IMR-90 (cell line): ENCODE results near the gene UTP18. TPM values are rescaled to one million over a fixed set of nuclear protein-coding genes. Genes with fewer than 3 reads are reported as not detected.

Experiments used
- ATAC-seq: fragments of 200-7000 bp; cut with Tn5 transposase; 2 replicates; pipeline ENCODE4 v1.9.1; 2020; ENCODE audit warnings: low read depth, mild to moderate bottlenecking, moderate library complexity
- BruUV-seq: library from RNA; stranded (reverse); fragments of 400-500 nt; replicated peaks from 2 replicates; lab custom pipeline; 2021; lab: Mats Ljungman, UMichigan
- CTCF ChIA-PET: fragments of 300-600 bp; formaldehyde crosslinking; extraction: SDS; loops from one replicate; lab custom pipeline; 2021; ENCODE audit warnings: antibody characterized with exemption; lab: Yijun Ruan, JAX
- POLR2A ChIA-PET: fragments of 300-600 bp; sonication (Branson Sonifier 250); formaldehyde crosslinking; loops from one replicate; lab custom pipeline; 2022; ENCODE audit warnings: antibody characterized with exemption; ENCODE audit not compliant: unreplicated experiment; lab: Charles Lee
- DNase-seq: peaks from one replicate; pipeline ENCODE4 v3.0.0; 2013
- H2AFZ ChIP-seq: replicated peaks from 2 replicates; pipeline ENCODE3; 2013; ENCODE audit warnings: low read length, mild to moderate bottlenecking; ENCODE audit not compliant: poor library complexity
- H2AK5ac ChIP-seq: 2 replicates; pipeline ENCODE4 v1.6.1; 2013; ENCODE audit warnings: low read depth, low read length, inconsistent platforms
- H2AK9ac ChIP-seq: replicated peaks from 2 replicates; pipeline ENCODE3; 2013; ENCODE audit warnings: mild to moderate bottlenecking, low read depth, low read length, moderate library complexity; ENCODE audit not compliant: poor library complexity
- H2BK120ac ChIP-seq: 2 replicates; pipeline ENCODE4 v1.6.1; 2013; ENCODE audit warnings: low read depth, low read length, inconsistent platforms
- H2BK15ac ChIP-seq: 3 replicates; pipeline ENCODE4 v1.6.1; 2013; ENCODE audit warnings: low read depth, low read length, inconsistent platforms
- H2BK20ac ChIP-seq: 2 replicates; pipeline ENCODE4 v1.6.1; 2013; ENCODE audit warnings: low read depth, mild to moderate bottlenecking, inconsistent platforms, low read length, moderate library complexity
- H2BK5ac ChIP-seq: 2 replicates; pipeline ENCODE4 v1.6.1; 2013; ENCODE audit warnings: mild to moderate bottlenecking, low read depth, low read length, inconsistent platforms; ENCODE audit not compliant: poor library complexity, severe bottlenecking
- H3K14ac ChIP-seq: replicated peaks from 2 replicates; pipeline ENCODE4 v1.6.1; 2013; ENCODE audit warnings: low read depth, low read length, inconsistent platforms
- H3K18ac ChIP-seq: 2 replicates; pipeline ENCODE4 v1.6.1; 2013; ENCODE audit warnings: low read depth, low read length, control low read depth
- H3K23ac ChIP-seq: 2 replicates; pipeline ENCODE4 v1.6.1; 2013; ENCODE audit warnings: low read depth, low read length, inconsistent platforms
- H3K27ac ChIP-seq: 2 replicates; pipeline ENCODE4 v1.5.1; 2013; ENCODE audit warnings: mild to moderate bottlenecking, control low read depth, low read length; ENCODE audit not compliant: insufficient read depth
- H3K27me3 ChIP-seq: 2 replicates; pipeline ENCODE4 v1.6.1; 2013; ENCODE audit warnings: low read length; ENCODE audit not compliant: control insufficient read depth, insufficient read depth
- H3K36me3 ChIP-seq: 2 replicates; pipeline ENCODE4 v1.6.1; 2013; ENCODE audit warnings: low read length, mixed read lengths; ENCODE audit not compliant: control insufficient read depth, insufficient read depth
- H3K4ac ChIP-seq: 2 replicates; pipeline ENCODE4 v1.6.1; 2013; ENCODE audit warnings: low read depth, low read length, inconsistent platforms
- H3K4me1 ChIP-seq: 2 replicates; pipeline ENCODE4 v1.6.1; 2013; ENCODE audit warnings: low read length, mixed read lengths; ENCODE audit not compliant: control insufficient read depth, insufficient read depth
- H3K4me2 ChIP-seq: 2 replicates; pipeline ENCODE4 v1.6.1; 2013; ENCODE audit warnings: low read depth, mild to moderate bottlenecking, control low read depth, low read length, moderate library complexity
- H3K4me3 ChIP-seq: 2 replicates; pipeline ENCODE4 v1.5.1; 2013; ENCODE audit warnings: low read depth, mild to moderate bottlenecking, control low read depth, low read length, moderate library complexity; ENCODE audit not compliant: insufficient read depth
- H3K56ac ChIP-seq: 2 replicates; pipeline ENCODE4 v1.6.1; 2013; ENCODE audit warnings: low read length, inconsistent platforms; ENCODE audit not compliant: insufficient read depth; ENCODE audit errors: extremely low read depth
- H3K79me1 ChIP-seq, 2 experiments: 2 replicates each; pipeline ENCODE4 v1.6.1; 2013; ENCODE audit warnings: low read length in 2 of 2, inconsistent platforms in 1 of 2, low read depth in 1 of 2
- H3K9ac ChIP-seq: 2 replicates; pipeline ENCODE4 v1.6.1; 2013; ENCODE audit warnings: low read depth, low read length, control low read depth
- H3K9me1 ChIP-seq: 2 replicates; pipeline ENCODE4 v1.6.1; 2013; ENCODE audit warnings: low read length, inconsistent platforms; ENCODE audit not compliant: insufficient read depth
- H3K9me3 ChIP-seq: 2 replicates; pipeline ENCODE4 v1.6.1; 2013; ENCODE audit warnings: low read length; ENCODE audit not compliant: control insufficient read depth, insufficient read depth
- H4K20me1 ChIP-seq: 2 replicates; pipeline ENCODE4 v1.6.1; 2013; ENCODE audit warnings: low read length, inconsistent platforms; ENCODE audit not compliant: insufficient read depth
- H4K5ac ChIP-seq: 2 replicates; pipeline ENCODE4 v1.6.1; 2013; ENCODE audit warnings: mild to moderate bottlenecking, low read depth, low read length, control low read depth
- H4K8ac ChIP-seq, 2 experiments: 2 replicates each; pipeline ENCODE4 v1.6.1; 2013; ENCODE audit warnings: low read depth in 2 of 2, low read length in 2 of 2, control low read depth in 1 of 2, inconsistent platforms in 1 of 2
- H4K91ac ChIP-seq: 2 replicates; pipeline ENCODE4 v1.6.1; 2013; ENCODE audit warnings: low read depth, low read length, inconsistent platforms; ENCODE audit not compliant: insufficient read depth
- CEBPB ChIP-seq: IDR thresholded peaks from 2 replicates; pipeline ENCODE4 v1.6.1; 2012; ENCODE audit warnings: low read depth, low read length, improper control_type of control experiment
- ELK1 ChIP-seq: fragments of 150-350 bp; IDR thresholded peaks from 2 replicates; pipeline ENCODE4 v1.6.1; 2016; ENCODE audit warnings: low read depth, mild to moderate bottlenecking, low read length, moderate library complexity, borderline replicate concordance
- FOS ChIP-seq: fragments of 150-350 bp; IDR thresholded peaks from 2 replicates; pipeline ENCODE4 v1.6.1; 2016; ENCODE audit warnings: low read depth, low read length
- MAFK ChIP-seq: IDR thresholded peaks from 2 replicates; pipeline ENCODE4 v1.6.1; 2012; ENCODE audit warnings: low read depth, low read length, improper control_type of control experiment
- RFX5 ChIP-seq: IDR thresholded peaks from 2 replicates; pipeline ENCODE4 v1.8.0; 2012; ENCODE audit warnings: low read depth, mild to moderate bottlenecking, low read length, moderate library complexity
- SMC3 ChIP-seq: fragments of 150-350 bp; IDR thresholded peaks from 2 replicates; pipeline ENCODE4 v1.6.1; 2016; ENCODE audit warnings: low read depth, mild to moderate bottlenecking, antibody characterized with exemption, low read length, moderate library complexity
- USF2 ChIP-seq: fragments of 150-350 bp; IDR thresholded peaks from 2 replicates; pipeline ENCODE4 v1.6.1; 2017; ENCODE audit warnings: mild to moderate bottlenecking, antibody characterized with exemption, low read length, low read depth
- WGBS, 2 experiments: methylation state at CpG; one replicate each; pipeline versions ENCODE4 v1.1.5 to v1.1.7; 2013; ENCODE audit warnings: missing lambda C conversion rate in 2 of 2; ENCODE audit not compliant: insufficient read length in 1 of 2; ENCODE audit errors: extremely low coverage in 2 of 2; 5-methylcytosine and 5-hydroxymethylcytosine counted together
- dilution Hi-C: fragments of 300-500 bp; cut with HindIII; formaldehyde crosslinking; loops from one replicate; pipeline ENCODE4 v1.14.3; 2018; ENCODE audit warnings: low sequenced_read_pairs; ENCODE audit not compliant: unreplicated experiment
- in situ Hi-C: fragments of 300-500 bp; cut with MboI; formaldehyde crosslinking; loops from 3 replicates; pipeline ENCODE4 v1.14.3; 2019; ENCODE audit warnings: low sequenced_read_pairs, inconsistent platforms, mixed read lengths
- intact Hi-C: fragments of 100-400 bp; cut with micrococcal nuclease; formaldehyde crosslinking; loops from 2 replicates; pipeline ENCODE4 v1.10.0; 2022
- polyA plus RNA-seq, 3 experiments: library from polyadenylated mRNA; depleted of rRNA; stranded (reverse); fragments of >200 nt; gene quantifications; 2 replicates each; pipeline ENCODE4 v1.2.3, GENCODE V29; 2012; ENCODE audit warnings: low replicate concordance in 1 of 3
- total RNA-seq: library from RNA; depleted of rRNA; stranded (reverse); fragments of >200 nt; gene quantifications from 2 replicates; pipeline ENCODE4 v1.2.3, GENCODE V29; 2012

Gene UTP18
- total and polyA plus RNA-seq, 2 of the 4 experiments (the other 2 are of a cell fraction): 17.7 to 22.4 TPM

- Histone ChIP-seq H3K23ac (no peak overlapping the region), H2BK20ac (no peak overlapping the region), H2AK5ac (no peak overlapping the region), H3K9ac (no peak overlapping the region), H3K79me1 (peaks cover 0 to 7% of the 10 kb centered on the region in 2 experiments; a peak in 1 of 4 replicates), H3K4me1 (no peaks in the 10 kb centered on the region), H2AK9ac (no peak overlapping the region), H3K36me3 (peaks cover 35% of the 10 kb centered on the region), H3K14ac (no peak overlapping the region), H3K9me1 (no peaks in the 10 kb centered on the region), H3K9me3 (no peaks in the 10 kb centered on the region), H2BK5ac (no peak overlapping the region), H3K4ac (no peak overlapping the region), H4K5ac (no peak overlapping the region), H2BK15ac (no peak overlapping the region), H3K4me2 (no peak overlapping the region), H3K27me3 (no peaks in the 10 kb centered on the region), H3K56ac (no peak overlapping the region), H3K27ac (no peak overlapping the region), H3K18ac (no peak overlapping the region), H4K8ac (no peak overlapping the region), H2BK120ac (no peak overlapping the region), H4K91ac (no peak overlapping the region), H2AFZ (no peak overlapping the region), H4K20me1 (no peaks in the 10 kb centered on the region), H3K4me3 (no peak overlapping the region)
- ChIA-PET CTCF (no interaction called here), POLR2A (no interaction called here)
- TF ChIP-seq MAFK: no peak
- no peak for TF ChIP-seq USF2
- TF ChIP-seq CEBPB: no peak
- no peak for TF ChIP-seq RFX5
- no peak for TF ChIP-seq SMC3
- TF ChIP-seq ELK1: no peak
- TF ChIP-seq FOS: no peak
- dilution Hi-C loops: no loop called here
- in situ Hi-C loops: no loop called here
- no peak for ATAC-seq
- no CpG with 5 or more reads among the region's 1 CpG for WGBS, 2 experiments
- BruUV-seq: no TSS peak
- DNase-seq: no peak
- intact Hi-C loops: loop anchor here (5.0 kb wide), 1 partner anchor 42 kb away; no protein-coding TSS in a partner anchor
Measured at GRCh38 chr17:51214920-51215319, 45.4 kb upstream of the UTP18 start.
